Activated CD4-positive, alpha-beta T cell treated with anti-CD3 and anti-CD28 coated beads, Interleukin-10, Interleukin-2, amounts not matched to agents 100 ng/mL and 50 ng/mL, durations not matched to agents 16 hours and 8 hours (primary cell): Measurements from ENCODE around the gene PRKD1.
"Not testable (repeated sequence)": the region's sequence is repeated elsewhere in the genome, so short reads cannot be mapped to it uniquely, and the experiment has no call there.

Experiments used
- DNase-seq: peaks from one replicate; pipeline ENCODE4 v3.0.0-alpha.2; 2020

Gene PRKD1

GRCh38 chr14:29734732-29735131, 192.9 kb downstream of the PRKD1 start:
- no peak for DNase-seq

GRCh38 chr14:29726560-29727331, 200.9 kb downstream of the PRKD1 start:
- DNase-seq = not testable (repeated sequence)

- no peak for DNase-seq
Measured at GRCh38 chr14:29724991-29725390, 202.7 kb downstream of the PRKD1 start.

- no peak for DNase-seq
Measured at GRCh38 chr14:29722831-29723230, 204.8 kb downstream of the PRKD1 start.

GRCh38 chr14:29721586-29721985, 206.1 kb downstream of the PRKD1 start:
- no peak for DNase-seq

GRCh38 chr14:29717901-29718300, 209.7 kb downstream of the PRKD1 start:
- DNase-seq = no peak

- no peak for DNase-seq
Measured at GRCh38 chr14:29716150-29716549, 211.5 kb downstream of the PRKD1 start.

- DNase-seq = no peak
Measured at GRCh38 chr14:29712601-29713000, 215.0 kb downstream of the PRKD1 start.

- DNase-seq = no peak
Measured at GRCh38 chr14:29710015-29710414, 217.6 kb downstream of the PRKD1 start.

GRCh38 chr14:29709490-29709889, 218.2 kb downstream of the PRKD1 start:
- DNase-seq = no peak

- no peak for DNase-seq
Measured at GRCh38 chr14:29706700-29707099, 220.9 kb downstream of the PRKD1 start.

GRCh38 chr14:29705801-29706200, 221.8 kb downstream of the PRKD1 start:
- no peak for DNase-seq

GRCh38 chr14:29689597-29689996, 238.1 kb downstream of the PRKD1 start:
- not testable (repeated sequence) for DNase-seq

GRCh38 chr14:29687866-29688265, 239.8 kb downstream of the PRKD1 start:
- DNase-seq = no peak

GRCh38 chr14:29687071-29687765, 240.4 kb downstream of the PRKD1 start:
- no peak for DNase-seq

- DNase-seq = no peak
Measured at GRCh38 chr14:29684926-29685325, 242.7 kb downstream of the PRKD1 start.

- DNase-seq = no peak
Measured at GRCh38 chr14:29682789-29683188, 244.9 kb downstream of the PRKD1 start.

GRCh38 chr14:29681316-29681715, 246.3 kb downstream of the PRKD1 start:
- no peak for DNase-seq

- no peak for DNase-seq
Measured at GRCh38 chr14:29674566-29675285, 252.9 kb downstream of the PRKD1 start.

- DNase-seq = no peak
Measured at GRCh38 chr14:29672831-29673230, 254.8 kb downstream of the PRKD1 start.

GRCh38 chr14:29671034-29671433, 256.6 kb downstream of the PRKD1 start:
- DNase-seq = no peak

- no peak for DNase-seq
Measured at GRCh38 chr14:29668201-29668600, 259.4 kb downstream of the PRKD1 start.

GRCh38 chr14:29664515-29664914, 263.1 kb downstream of the PRKD1 start:
- no peak for DNase-seq

GRCh38 chr14:29663281-29663801, 264.3 kb downstream of the PRKD1 start:
- DNase-seq = no peak
